Astrocyte (in vitro differentiated cells and primary cell): ENCODE measurements around the gene CNST.

Experiments used
- EZH2 ChIP-seq: IDR thresholded peaks from 2 replicates; pipeline ENCODE4 v1.6.1; 2012; ENCODE audit warnings: mild to moderate bottlenecking, low read length, inconsistent platforms; ENCODE audit not compliant: insufficient read depth
- TF ChIP-seq, protein P1 (sequence below): IDR thresholded peaks from 2 replicates; pipeline ENCODE4 v1.5.1; 2011; ENCODE audit warnings: low read depth, mild to moderate bottlenecking, inconsistent platforms, low read length, moderate library complexity; ENCODE audit not compliant: insufficient read depth

DNA sequence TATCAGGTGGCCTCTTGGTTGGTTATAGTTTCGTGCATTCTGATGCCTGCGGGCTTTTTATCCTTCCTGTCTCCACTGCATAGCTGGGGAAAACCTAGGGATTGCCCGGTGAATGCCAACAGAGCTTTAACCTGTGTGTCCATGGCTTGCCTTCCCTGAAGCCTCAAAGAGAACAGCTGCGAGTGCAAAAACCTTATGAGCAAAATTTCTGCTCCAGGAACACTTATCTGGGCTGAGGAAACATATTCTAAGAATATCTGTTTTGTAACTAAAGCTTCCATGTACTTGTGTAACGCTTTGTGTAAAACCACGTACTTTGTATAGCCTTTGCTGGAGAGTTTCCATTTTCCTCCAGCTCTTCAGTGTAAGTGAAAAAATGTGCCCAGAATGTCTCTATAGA is 7.2 kb downstream of the CNST start:
- TF ChIP-seq, protein P1, sequence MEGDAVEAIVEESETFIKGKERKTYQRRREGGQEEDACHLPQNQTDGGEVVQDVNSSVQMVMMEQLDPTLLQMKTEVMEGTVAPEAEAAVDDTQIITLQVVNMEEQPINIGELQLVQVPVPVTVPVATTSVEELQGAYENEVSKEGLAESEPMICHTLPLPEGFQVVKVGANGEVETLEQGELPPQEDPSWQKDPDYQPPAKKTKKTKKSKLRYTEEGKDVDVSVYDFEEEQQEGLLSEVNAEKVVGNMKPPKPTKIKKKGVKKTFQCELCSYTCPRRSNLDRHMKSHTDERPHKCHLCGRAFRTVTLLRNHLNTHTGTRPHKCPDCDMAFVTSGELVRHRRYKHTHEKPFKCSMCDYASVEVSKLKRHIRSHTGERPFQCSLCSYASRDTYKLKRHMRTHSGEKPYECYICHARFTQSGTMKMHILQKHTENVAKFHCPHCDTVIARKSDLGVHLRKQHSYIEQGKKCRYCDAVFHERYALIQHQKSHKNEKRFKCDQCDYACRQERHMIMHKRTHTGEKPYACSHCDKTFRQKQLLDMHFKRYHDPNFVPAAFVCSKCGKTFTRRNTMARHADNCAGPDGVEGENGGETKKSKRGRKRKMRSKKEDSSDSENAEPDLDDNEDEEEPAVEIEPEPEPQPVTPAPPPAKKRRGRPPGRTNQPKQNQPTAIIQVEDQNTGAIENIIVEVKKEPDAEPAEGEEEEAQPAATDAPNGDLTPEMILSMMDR: no peak
- no peak for TF ChIP-seq EZH2
